Measurements from ENCODE around the gene KLHDC4.
"Not testable (repeated sequence)": the region's sequence is repeated elsewhere in the genome, so short reads cannot be mapped to it uniquely, and the experiment has no call there.

The KLHDC4 gene

GRCh38 chr16:87685766-87686165 lies 80.0 kb downstream of the KLHDC4 start:
- FAIRE-seq = no peak

GRCh38 chr16:87685405-87685755 lies 80.4 kb downstream of the KLHDC4 start:
- no peak for FAIRE-seq
- no peak for DNase-seq (ENCODE audit: low spot score)

More at GRCh38 chr16:87685766-87686165, 80.0 kb downstream of the KLHDC4 start:
- DNase-seq (ENCODE audit: low spot score) = no peak

- DNase-seq (ENCODE audit: low spot score) = no peak
- no peak for FAIRE-seq
Measured at GRCh38 chr16:87684711-87685404, 80.9 kb downstream of the KLHDC4 start.

GRCh38 chr16:87684106-87684677 lies 81.6 kb downstream of the KLHDC4 start:
- DNase-seq (ENCODE audit: low spot score) = no peak
- no peak for FAIRE-seq

GRCh38 chr16:87682852-87683399 lies 82.9 kb downstream of the KLHDC4 start:
- FAIRE-seq (no peak), DNase-seq (ENCODE audit: low spot score) (no peak)

GRCh38 chr16:87681981-87682570 lies 83.7 kb downstream of the KLHDC4 start:
- no peak for FAIRE-seq
- DNase-seq (ENCODE audit: low spot score) = no peak

GRCh38 chr16:87681051-87681602 lies 84.7 kb downstream of the KLHDC4 start:
- DNase-seq (ENCODE audit: low spot score); FAIRE-seq: not testable (repeated sequence)

- DNase-seq (ENCODE audit: low spot score) = no peak
- no peak for FAIRE-seq
Measured at GRCh38 chr16:87680272-87680644, 85.5 kb downstream of the KLHDC4 start.

GRCh38 chr16:87679593-87680271 lies 86.1 kb downstream of the KLHDC4 start:
- FAIRE-seq (no peak), DNase-seq (ENCODE audit: low spot score) (no peak)

GRCh38 chr16:87678618-87679017 lies 87.2 kb downstream of the KLHDC4 start:
- no peak for FAIRE-seq

GRCh38 chr16:87677830-87678229 lies 88.0 kb downstream of the KLHDC4 start:
- DNase-seq (ENCODE audit: low spot score) = no peak
- no peak for FAIRE-seq

More at GRCh38 chr16:87678618-87679017, 87.2 kb downstream of the KLHDC4 start:
- DNase-seq (ENCODE audit: low spot score) = no peak

- DNase-seq (ENCODE audit: low spot score) (no peak), FAIRE-seq (no peak)
Measured at GRCh38 chr16:87675111-87675719, 90.6 kb downstream of the KLHDC4 start.

GRCh38 chr16:87674419-87674818 lies 91.4 kb downstream of the KLHDC4 start:
- FAIRE-seq (no peak), DNase-seq (ENCODE audit: low spot score) (no peak)

GRCh38 chr16:87671715-87672270 lies 94.0 kb downstream of the KLHDC4 start:
- FAIRE-seq (no peak), DNase-seq (ENCODE audit: low spot score) (no peak)

- no peak for DNase-seq (ENCODE audit: low spot score)
- FAIRE-seq = no peak
Measured at GRCh38 chr16:87671221-87671620, 94.6 kb downstream of the KLHDC4 start.

- no peak for FAIRE-seq
- no peak for DNase-seq (ENCODE audit: low spot score)
Measured at GRCh38 chr16:87669672-87670071, 96.1 kb downstream of the KLHDC4 start.

GRCh38 chr16:87667946-87668345 lies 97.8 kb downstream of the KLHDC4 start:
- no peak for FAIRE-seq

GRCh38 chr16:87667443-87667842 lies 98.3 kb downstream of the KLHDC4 start:
- DNase-seq (ENCODE audit: low spot score) = no peak
- FAIRE-seq = no peak

More at GRCh38 chr16:87667946-87668345, 97.8 kb downstream of the KLHDC4 start:
- no peak for DNase-seq (ENCODE audit: low spot score)

- DNase-seq (ENCODE audit: low spot score) (no peak), FAIRE-seq (no peak)
Measured at GRCh38 chr16:87666919-87667318, 98.9 kb downstream of the KLHDC4 start.

GRCh38 chr16:87665193-87665592 lies 100.6 kb downstream of the KLHDC4 start:
- FAIRE-seq (no peak), DNase-seq (ENCODE audit: low spot score) (no peak)

- DNase-seq (ENCODE audit: low spot score) = no peak
- FAIRE-seq = no peak
Measured at GRCh38 chr16:87664792-87665191, 101.0 kb downstream of the KLHDC4 start.

All from urothelium cell line (cell line).